ELF-1 (cell line): ENCODE data around the gene ITGA4.

Source experiments
- DNase-seq: peaks from one replicate; pipeline ENCODE4 v3.0.0-alpha.2; 2016; ENCODE audit warnings: low read depth, low spot score

The ITGA4 gene

DNA sequence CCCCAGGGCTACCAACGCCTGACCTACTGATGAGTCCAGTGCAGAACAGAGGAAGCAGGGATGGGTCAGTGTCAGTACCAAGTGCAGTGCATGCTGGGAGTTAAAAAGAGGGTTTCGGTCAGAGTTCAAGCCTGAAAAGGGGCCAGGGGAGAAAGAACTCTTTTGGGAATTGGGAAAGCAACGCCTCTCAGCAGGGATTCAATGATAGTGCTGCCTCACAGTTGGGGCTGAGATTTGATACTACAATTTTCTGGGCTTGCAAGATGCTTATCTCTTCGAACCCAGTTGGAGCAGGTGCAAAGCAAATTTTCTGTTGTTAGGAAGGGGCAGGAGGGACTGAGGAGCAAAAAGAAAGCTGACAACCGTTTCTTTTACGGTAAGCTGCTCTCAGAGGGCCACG, 117.1 kb downstream of the ITGA4 start:
- no peak for DNase-seq

GRCh38 chr2:181575024-181575649, 118.0 kb downstream of the ITGA4 start:
- DNase-seq, result no peak

GRCh38 chr2:181575650-181576025, 118.5 kb downstream of the ITGA4 start:
- no peak for DNase-seq

DNA sequence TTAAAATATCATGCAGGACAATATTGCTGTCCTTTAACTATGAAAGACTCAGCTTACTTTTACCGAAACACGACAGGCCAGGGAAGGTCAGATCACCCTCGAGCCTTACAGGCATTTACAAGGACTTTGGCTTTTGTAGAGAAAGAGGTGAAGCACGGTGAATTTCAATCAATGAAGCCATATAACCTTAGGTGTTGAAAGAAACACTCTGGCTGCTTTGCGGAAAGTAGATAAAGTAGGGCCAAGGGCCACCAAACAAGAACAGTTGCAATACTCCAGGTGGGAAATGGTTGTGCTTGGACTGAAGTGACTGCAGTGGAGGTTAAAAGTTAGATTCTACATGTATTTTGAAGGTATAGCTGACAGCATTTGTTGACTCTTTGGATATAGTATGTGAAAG, 119.2 kb downstream of the ITGA4 start:
- DNase-seq, result no peak

DNA sequence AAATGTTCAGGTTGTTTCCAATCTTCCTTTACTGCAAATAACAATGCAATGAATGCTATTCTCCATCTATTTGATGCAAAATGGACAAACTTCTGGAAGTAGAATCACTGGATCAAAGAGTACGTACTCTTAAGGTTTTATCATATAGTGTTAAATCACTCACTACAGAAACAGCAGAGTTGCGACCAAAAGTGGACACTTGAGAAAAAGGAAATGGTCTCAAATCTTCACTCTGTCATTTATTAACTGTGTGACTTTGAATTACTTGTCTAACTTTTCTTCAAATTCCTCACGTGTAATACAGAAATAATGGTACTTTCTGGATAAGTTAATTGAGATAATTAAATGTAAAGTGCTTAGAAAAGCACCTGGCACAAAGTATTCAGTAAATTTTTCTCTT, 121.6 kb downstream of the ITGA4 start:
- DNase-seq, result no peak

DNA sequence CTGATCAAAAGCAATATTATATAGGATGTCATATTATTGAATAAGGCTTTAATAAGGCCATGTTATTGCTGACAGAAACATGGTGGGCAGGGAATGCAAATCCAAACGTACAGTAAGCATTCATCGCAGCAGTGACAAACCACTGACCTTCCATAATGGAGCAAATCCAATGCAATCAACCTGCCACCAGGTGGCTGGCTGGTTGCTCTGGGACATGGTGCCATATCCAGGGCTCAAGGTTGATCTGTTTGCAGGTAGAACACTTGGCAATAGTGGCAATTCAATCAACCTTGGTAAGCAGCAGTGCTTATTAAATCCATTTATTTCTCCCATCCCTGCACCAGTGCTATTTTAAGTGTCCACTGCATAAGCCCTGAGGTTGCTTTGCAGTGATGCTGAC, 124.3 kb downstream of the ITGA4 start:
- DNase-seq, result no peak

- DNase-seq, result no peak
Measured at GRCh38 chr2:181585732-181586131, 128.5 kb downstream of the ITGA4 start.
